HepG2 (cell line): ENCODE data around the gene TECTA. TPM values are rescaled to one million over a fixed set of nuclear protein-coding genes. Genes with fewer than 3 reads are reported as not detected.
A peak's percentile ranks its signal among the peaks of the same experiment; 100 is the strongest.

ENCODE experiments used
- CEBPZ ChIP-seq: IDR thresholded peaks from 2 replicates; pipeline ENCODE4 v1.6.1; 2012; ENCODE audit warnings: low read length, improper control_type of control experiment
- CENPT ChIP-seq: sonication (generic); formaldehyde crosslinking; IDR thresholded peaks from 2 replicates; pipeline ENCODE4 v1.8.0; 2022; ENCODE audit warnings: low read depth, mild to moderate bottlenecking, moderate library complexity, missing genetic modification reagents
- EHMT2 ChIP-seq: fragments of 200-600 bp; sonication (generic); IDR thresholded peaks from 2 replicates; pipeline ENCODE4 v1.7.0; 2017; ENCODE audit warnings: antibody characterized with exemption, low read depth, low read length, borderline replicate concordance
- FOXK2 ChIP-seq: fragments of 450-650 bp; IDR thresholded peaks from 2 replicates; pipeline ENCODE4 v1.6.1; 2016
- HNF4G ChIP-seq, 2 experiments: sonication (generic) in 1 of 2; formaldehyde crosslinking in 1 of 2; IDR thresholded peaks; 2 replicates each; pipeline versions ENCODE4 v1.4.0 to v1.6.1; 2011 to 2020; ENCODE audit warnings: borderline replicate concordance in 2 of 2, low read depth in 2 of 2, mild to moderate bottlenecking in 2 of 2, low read length in 1 of 2, missing genetic modification reagents in 1 of 2, moderate library complexity in 1 of 2
- MEF2D ChIP-seq: sonication (generic); formaldehyde crosslinking; IDR thresholded peaks from 2 replicates; pipeline ENCODE4 v1.5.1; 2020; ENCODE audit warnings: mild to moderate bottlenecking, missing genetic modification reagents
- MIER2 ChIP-seq: IDR thresholded peaks from 2 replicates; pipeline ENCODE4 v1.6.1; 2016; ENCODE audit warnings: missing biosample characterization, missing genetic modification reagents
- PHB2 ChIP-seq: fragments of 450-650 bp; IDR thresholded peaks from 2 replicates; pipeline ENCODE4 v1.6.1; 2018; ENCODE audit not compliant: partially characterized antibody
- RARG ChIP-seq: sonication (generic); formaldehyde crosslinking; IDR thresholded peaks from 2 replicates; pipeline ENCODE4 v1.4.0; 2020; ENCODE audit warnings: low read depth, mild to moderate bottlenecking, missing genetic modification reagents
- RFX1 ChIP-seq: fragments of 450-650 bp; IDR thresholded peaks from 2 replicates; pipeline ENCODE4 v1.6.1; 2017
- SKI ChIP-seq: fragments of 450-650 bp; IDR thresholded peaks from one replicate; pipeline ENCODE4 v1.6.1; 2018; ENCODE audit warnings: mild to moderate bottlenecking; ENCODE audit not compliant: partially characterized antibody
- SP1 ChIP-seq, 2 experiments: fragments of 450-650 bp in 1 of 2; sonication (generic) in 1 of 2; formaldehyde crosslinking in 1 of 2; IDR thresholded peaks; 2 replicates each; pipeline versions ENCODE4 v1.4.0 to v1.6.1; 2016 to 2020; ENCODE audit warnings: missing genetic modification reagents in 1 of 2
- SRSF1 ChIP-seq: fragments of 200-400 bp; formaldehyde crosslinking; optimal IDR thresholded peaks from 2 replicates; pipeline ENCODE3; 2017; ENCODE audit warnings: mild to moderate bottlenecking, low read depth, low read length, moderate library complexity
- THAP7 ChIP-seq: sonication (generic); formaldehyde crosslinking; IDR thresholded peaks from 2 replicates; pipeline ENCODE4 v1.8.1; 2023; ENCODE audit warnings: mild to moderate bottlenecking, missing genetic modification reagents
- ZBTB20 ChIP-seq: sonication (generic); formaldehyde crosslinking; IDR thresholded peaks from 2 replicates; pipeline ENCODE4 v1.8.1; 2023; ENCODE audit warnings: missing genetic modification reagents, low read depth, mild to moderate bottlenecking, borderline replicate concordance
- ZFP62 ChIP-seq: sonication (generic); formaldehyde crosslinking; IDR thresholded peaks from 2 replicates; pipeline ENCODE4 v1.4.0; 2020; ENCODE audit warnings: missing genetic modification reagents
- ZNF160 ChIP-seq: sonication (generic); formaldehyde crosslinking; IDR thresholded peaks from 2 replicates; pipeline ENCODE4 v1.8.0; 2022; ENCODE audit warnings: mild to moderate bottlenecking, inconsistent platforms, missing genetic modification reagents
- ZNF329 ChIP-seq: sonication (generic); formaldehyde crosslinking; IDR thresholded peaks from 2 replicates; pipeline ENCODE4 v1.9.0; 2021; ENCODE audit warnings: low read depth, mild to moderate bottlenecking, missing genetic modification reagents
- ZNF780A ChIP-seq: sonication (generic); formaldehyde crosslinking; IDR thresholded peaks from 2 replicates; pipeline ENCODE4 v1.8.0; 2022; ENCODE audit warnings: mild to moderate bottlenecking, missing genetic modification reagents, moderate library complexity
- ZNF841 ChIP-seq: sonication (generic); formaldehyde crosslinking; IDR thresholded peaks from 2 replicates; pipeline ENCODE4 v1.8.1; 2023; ENCODE audit warnings: missing genetic modification reagents, borderline replicate concordance
- polyA plus RNA-seq, 8 experiments: library from polyadenylated mRNA; depleted of rRNA in 3 of 8; stranded (reverse) in 7 of 8; unstranded in 1 of 8; fragments of >200 nt; fragmentation: Illumina TruSeq in 4 of 8; extraction: Trizol in 4 of 8; gene quantifications; 2 replicates each; pipeline versions ENCODE4 v1.2.1 to v1.2.3, GENCODE V29; 2011 to 2016; ENCODE audit warnings: low read depth in 4 of 8, missing spikeins in 1 of 8, mixed read lengths in 1 of 8; ENCODE audit not compliant: insufficient read depth in 1 of 8
- total RNA-seq, 5 experiments: library from RNA; depleted of rRNA; stranded (reverse); fragments of >200 nt; fragmentation: Illumina TruSeq; extraction: Trizol; gene quantifications; 2 replicates each; pipeline ENCODE4 v1.2.3, GENCODE V29; 2016; ENCODE audit warnings: low read depth in 1 of 5
- TF ChIP-seq, protein P1 (sequence below): sonication (generic); formaldehyde crosslinking; IDR thresholded peaks from 2 replicates; pipeline ENCODE4 v1.5.0; 2020; ENCODE audit warnings: missing genetic modification reagents
- TF ChIP-seq, protein P2 (sequence below): sonication (generic); formaldehyde crosslinking; IDR thresholded peaks from 2 replicates; pipeline ENCODE4 v1.5.1; 2020; ENCODE audit warnings: missing genetic modification reagents, mild to moderate bottlenecking, borderline replicate concordance
- TF ChIP-seq, protein P3 (sequence below): sonication (generic); formaldehyde crosslinking; IDR thresholded peaks from 2 replicates; pipeline ENCODE4 v1.5.0; 2020; ENCODE audit warnings: mild to moderate bottlenecking, low read depth, missing genetic modification reagents, borderline replicate concordance

The TECTA gene
- total and polyA plus RNA-seq, 2 of the 13 experiments (the other 11 are each of a cell fraction or from before 2014, with no cell fraction given), result 0.04 to 0.17 TPM

GRCh38 chr11:121231576-121232278 is 130.7 kb downstream of the TECTA start (continued):
- TF ChIP-seq ZBTB20 (peak; percentile 76; the same call in 1 of the 2 replicates), CEBPZ (no peak), THAP7 (CRISPR knock-in tag) (no peak), SP1 (IDR thresholded peaks at IDR 0.05) (no peak), SP1 (CRISPR knock-in tag; IDR thresholded peaks at IDR 0.05) (no peak), RFX1 (no peak), ZNF160 (CRISPR knock-in tag) (no peak), EHMT2 (no peak), HNF4G (IDR thresholded peaks at IDR 0.05; ENCODE audit: borderline replicate concordance, low read depth, low read length) (peak; percentile 86), HNF4G (CRISPR knock-in tag; IDR thresholded peaks at IDR 0.05; ENCODE audit: borderline replicate concordance, low read depth) (peak; percentile 92), MIER2 (CRISPR knock-in tag) (0 out of 2 replicates have a peak, but pooled peaks have one; percentile 34), ZNF780A (peak; percentile 32; the same call in 1 of the 2 replicates), ZFP62 (CRISPR knock-in tag) (no peak), SRSF1 (no peak), ZNF841 (CRISPR knock-in tag) (no peak), MEF2D (CRISPR knock-in tag) (peak; percentile 47; the same call in 1 of the 2 replicates), SKI (no peak), ZNF329 (CRISPR knock-in tag) (no peak), CENPT (CRISPR knock-in tag) (no peak), FOXK2 (no peak), RARG (CRISPR knock-in tag) (no peak), PHB2 (no peak)
- TF ChIP-seq, protein P1, sequence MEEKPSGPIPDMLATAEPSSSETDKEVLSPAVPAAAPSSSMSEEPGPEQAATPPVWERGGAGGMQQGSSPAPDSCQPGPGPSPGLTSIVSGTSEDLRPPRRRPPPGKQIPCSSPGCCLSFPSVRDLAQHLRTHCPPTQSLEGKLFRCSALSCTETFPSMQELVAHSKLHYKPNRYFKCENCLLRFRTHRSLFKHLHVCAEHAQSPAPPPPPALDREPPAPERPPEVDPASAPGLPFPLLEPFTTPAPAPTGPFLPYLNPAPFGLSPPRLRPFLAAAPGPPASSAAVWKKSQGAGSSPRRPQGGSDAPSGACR (CRISPR knock-in tag), result no peak; the same call in 1 of the 2 replicates
- TF ChIP-seq, protein P2, sequence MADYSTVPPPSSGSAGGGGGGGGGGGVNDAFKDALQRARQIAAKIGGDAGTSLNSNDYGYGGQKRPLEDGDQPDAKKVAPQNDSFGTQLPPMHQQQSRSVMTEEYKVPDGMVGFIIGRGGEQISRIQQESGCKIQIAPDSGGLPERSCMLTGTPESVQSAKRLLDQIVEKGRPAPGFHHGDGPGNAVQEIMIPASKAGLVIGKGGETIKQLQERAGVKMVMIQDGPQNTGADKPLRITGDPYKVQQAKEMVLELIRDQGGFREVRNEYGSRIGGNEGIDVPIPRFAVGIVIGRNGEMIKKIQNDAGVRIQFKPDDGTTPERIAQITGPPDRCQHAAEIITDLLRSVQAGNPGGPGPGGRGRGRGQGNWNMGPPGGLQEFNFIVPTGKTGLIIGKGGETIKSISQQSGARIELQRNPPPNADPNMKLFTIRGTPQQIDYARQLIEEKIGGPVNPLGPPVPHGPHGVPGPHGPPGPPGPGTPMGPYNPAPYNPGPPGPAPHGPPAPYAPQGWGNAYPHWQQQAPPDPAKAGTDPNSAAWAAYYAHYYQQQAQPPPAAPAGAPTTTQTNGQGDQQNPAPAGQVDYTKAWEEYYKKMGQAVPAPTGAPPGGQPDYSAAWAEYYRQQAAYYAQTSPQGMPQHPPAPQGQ (CRISPR knock-in tag), result no peak
- TF ChIP-seq, protein P3, sequence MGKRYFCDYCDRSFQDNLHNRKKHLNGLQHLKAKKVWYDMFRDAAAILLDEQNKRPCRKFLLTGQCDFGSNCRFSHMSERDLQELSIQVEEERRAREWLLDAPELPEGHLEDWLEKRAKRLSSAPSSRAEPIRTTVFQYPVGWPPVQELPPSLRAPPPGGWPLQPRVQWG (CRISPR knock-in tag), result no peak
